ENCODE results near the gene LYRM4. TPM values are rescaled to one million over a fixed set of nuclear protein-coding genes. Genes with fewer than 3 reads are reported as not detected.

Gene LYRM4
- total RNA-seq, 1 donor from 2014 or later = 39.0 TPM

DNA sequence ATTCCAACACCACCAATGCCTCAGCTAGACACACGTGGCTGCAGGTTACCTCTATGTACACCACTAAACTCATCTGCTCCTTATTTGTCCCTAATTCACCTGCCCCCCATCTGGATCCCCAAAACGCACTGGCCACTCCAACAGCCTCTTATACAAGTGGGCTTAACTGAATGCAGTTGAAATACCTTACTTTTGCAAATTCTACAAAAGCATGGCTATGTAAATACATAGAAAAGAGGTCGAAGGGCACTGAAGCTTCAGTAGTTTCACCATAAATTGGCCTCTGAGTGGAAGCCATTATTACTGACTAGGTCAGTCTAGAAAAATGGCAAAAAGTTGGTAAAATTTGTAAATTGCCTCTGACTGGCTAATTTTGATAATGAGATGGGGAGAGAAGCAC is 186.8 kb downstream of the LYRM4 start:
- TF ChIP-seq, protein P1, sequence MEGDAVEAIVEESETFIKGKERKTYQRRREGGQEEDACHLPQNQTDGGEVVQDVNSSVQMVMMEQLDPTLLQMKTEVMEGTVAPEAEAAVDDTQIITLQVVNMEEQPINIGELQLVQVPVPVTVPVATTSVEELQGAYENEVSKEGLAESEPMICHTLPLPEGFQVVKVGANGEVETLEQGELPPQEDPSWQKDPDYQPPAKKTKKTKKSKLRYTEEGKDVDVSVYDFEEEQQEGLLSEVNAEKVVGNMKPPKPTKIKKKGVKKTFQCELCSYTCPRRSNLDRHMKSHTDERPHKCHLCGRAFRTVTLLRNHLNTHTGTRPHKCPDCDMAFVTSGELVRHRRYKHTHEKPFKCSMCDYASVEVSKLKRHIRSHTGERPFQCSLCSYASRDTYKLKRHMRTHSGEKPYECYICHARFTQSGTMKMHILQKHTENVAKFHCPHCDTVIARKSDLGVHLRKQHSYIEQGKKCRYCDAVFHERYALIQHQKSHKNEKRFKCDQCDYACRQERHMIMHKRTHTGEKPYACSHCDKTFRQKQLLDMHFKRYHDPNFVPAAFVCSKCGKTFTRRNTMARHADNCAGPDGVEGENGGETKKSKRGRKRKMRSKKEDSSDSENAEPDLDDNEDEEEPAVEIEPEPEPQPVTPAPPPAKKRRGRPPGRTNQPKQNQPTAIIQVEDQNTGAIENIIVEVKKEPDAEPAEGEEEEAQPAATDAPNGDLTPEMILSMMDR (IDR thresholded peaks at IDR 0.05; ENCODE audit: unreplicated experiment) = no peak
- Mint-ChIP-seq H3K9me3 (ENCODE audit: unreplicated experiment) (no peaks in the 10 kb centered on the region), H3K4me3 (ENCODE audit: unreplicated experiment) (no peak overlapping the region), H3K27me3 (ENCODE audit: unreplicated experiment) (peaks cover 1% of the 10 kb centered on the region), H3K4me1 (ENCODE audit: unreplicated experiment) (no peaks in the 10 kb centered on the region), H3K27ac (ENCODE audit: unreplicated experiment) (no peak overlapping the region), H3K36me3 (ENCODE audit: low read depth, unreplicated experiment) (peaks cover 2% of the 10 kb centered on the region)
- DNase-seq (ENCODE audit: low spot score) = no peak

DNA sequence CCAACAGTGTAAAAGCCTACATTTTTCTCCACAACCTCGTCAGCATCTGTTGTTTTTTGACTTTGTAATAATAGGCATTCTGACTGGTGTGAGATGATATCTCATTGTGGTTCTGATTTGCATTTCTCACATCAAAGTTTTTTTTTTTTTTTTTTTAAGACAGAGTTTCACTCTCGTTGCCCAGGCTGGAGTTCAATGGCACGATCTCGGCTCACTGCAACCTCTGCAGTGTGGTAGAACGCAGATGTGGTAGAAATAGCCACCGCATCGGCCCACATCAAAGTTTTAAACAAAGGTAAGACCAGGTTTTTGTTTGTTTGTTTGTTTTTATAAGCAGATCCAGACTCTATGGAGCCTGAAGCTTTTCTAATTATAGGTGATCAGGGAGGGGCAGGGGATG is 188.3 kb downstream of the LYRM4 start:
- no peaks in the 10 kb centered on the region for H3K9me3 Mint-ChIP-seq (ENCODE audit: unreplicated experiment)
- no peaks in the 10 kb centered on the region for H3K4me1 Mint-ChIP-seq (ENCODE audit: unreplicated experiment)
- TF ChIP-seq, protein P1 (IDR thresholded peaks at IDR 0.05; ENCODE audit: unreplicated experiment) = no peak

DNA sequence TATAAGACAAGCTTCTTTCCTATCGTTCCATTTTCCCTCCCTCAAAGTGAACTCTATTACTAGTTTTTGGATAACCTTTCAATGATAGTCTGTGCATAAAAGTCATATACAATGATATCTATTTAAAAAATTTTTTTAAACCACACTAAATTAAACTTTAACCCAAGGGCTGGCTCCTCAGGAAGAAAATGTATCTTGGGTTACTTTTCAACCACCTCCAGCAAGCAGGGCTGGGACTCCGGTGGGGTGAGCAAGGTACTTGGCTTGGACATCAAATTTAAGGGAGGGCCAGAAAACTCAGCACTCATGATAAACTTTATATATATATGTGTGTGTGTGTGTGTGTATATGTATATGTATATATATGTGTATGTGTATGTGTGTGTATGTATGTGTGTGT is 189.5 kb downstream of the LYRM4 start:
- no peak overlapping the region for H3K27ac Mint-ChIP-seq (ENCODE audit: unreplicated experiment)
- peaks cover 1% of the 10 kb centered on the region for H3K27me3 Mint-ChIP-seq (ENCODE audit: unreplicated experiment)
- H3K9me3 Mint-ChIP-seq (ENCODE audit: unreplicated experiment) = no peaks in the 10 kb centered on the region
- TF ChIP-seq, protein P1 (IDR thresholded peaks at IDR 0.05; ENCODE audit: unreplicated experiment) = no peak
- H3K4me1 Mint-ChIP-seq (ENCODE audit: unreplicated experiment) = no peaks in the 10 kb centered on the region
- peaks cover 2% of the 10 kb centered on the region for H3K36me3 Mint-ChIP-seq (ENCODE audit: low read depth, unreplicated experiment)
- no peak overlapping the region for H3K4me3 Mint-ChIP-seq (ENCODE audit: unreplicated experiment)
- no peak for DNase-seq (ENCODE audit: low spot score)

More for the DNA sequence above, 188.3 kb downstream of the LYRM4 start:
- Mint-ChIP-seq H3K27me3 (ENCODE audit: unreplicated experiment) (peaks cover 1% of the 10 kb centered on the region), H3K36me3 (ENCODE audit: low read depth, unreplicated experiment) (peaks cover 2% of the 10 kb centered on the region), H3K27ac (ENCODE audit: unreplicated experiment) (no peak overlapping the region), H3K4me3 (ENCODE audit: unreplicated experiment) (no peak overlapping the region)
- no peak for DNase-seq (ENCODE audit: low spot score)

DNA sequence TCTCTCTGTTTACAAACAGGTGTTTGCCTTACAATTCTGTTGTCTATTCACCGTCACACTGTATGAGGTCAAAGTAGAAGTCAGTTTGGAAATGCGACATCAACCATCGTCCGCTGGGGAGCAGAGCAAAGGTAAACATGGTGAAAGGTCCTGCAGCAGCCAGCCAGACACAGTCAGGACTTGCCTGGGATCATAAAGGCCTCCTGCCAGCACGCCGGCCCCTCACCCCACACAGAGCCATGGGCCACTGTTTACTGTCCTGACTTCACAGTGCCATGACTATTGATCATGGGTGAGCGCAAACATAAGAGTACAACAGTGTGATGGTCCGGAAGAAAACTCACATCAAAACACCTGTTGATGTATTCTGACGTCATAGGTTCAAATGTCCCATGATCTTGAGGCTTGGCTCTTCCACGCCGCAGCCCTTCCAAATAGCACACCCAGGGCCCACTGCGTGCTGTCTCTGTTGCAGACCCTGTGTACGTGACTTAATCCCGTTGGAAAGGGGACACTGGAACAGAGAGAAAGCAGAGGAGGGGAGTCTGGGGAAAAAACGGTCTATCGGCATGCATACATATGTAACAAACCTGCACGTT is 192.5 kb downstream of the LYRM4 start:
- TF ChIP-seq, protein P1 (IDR thresholded peaks at IDR 0.05; ENCODE audit: unreplicated experiment) = no peak
- no peaks in the 10 kb centered on the region for H3K36me3 Mint-ChIP-seq (ENCODE audit: low read depth, unreplicated experiment)
- no peak overlapping the region for H3K4me3 Mint-ChIP-seq (ENCODE audit: unreplicated experiment)
- H3K9me3 Mint-ChIP-seq (ENCODE audit: unreplicated experiment) = no peaks in the 10 kb centered on the region
- DNase-seq (ENCODE audit: low spot score) = no peak
- H3K4me1 Mint-ChIP-seq (ENCODE audit: unreplicated experiment) = no peaks in the 10 kb centered on the region
- no peak overlapping the region for H3K27ac Mint-ChIP-seq (ENCODE audit: unreplicated experiment)
- peaks cover 4% of the 10 kb centered on the region for H3K27me3 Mint-ChIP-seq (ENCODE audit: unreplicated experiment)

DNA sequence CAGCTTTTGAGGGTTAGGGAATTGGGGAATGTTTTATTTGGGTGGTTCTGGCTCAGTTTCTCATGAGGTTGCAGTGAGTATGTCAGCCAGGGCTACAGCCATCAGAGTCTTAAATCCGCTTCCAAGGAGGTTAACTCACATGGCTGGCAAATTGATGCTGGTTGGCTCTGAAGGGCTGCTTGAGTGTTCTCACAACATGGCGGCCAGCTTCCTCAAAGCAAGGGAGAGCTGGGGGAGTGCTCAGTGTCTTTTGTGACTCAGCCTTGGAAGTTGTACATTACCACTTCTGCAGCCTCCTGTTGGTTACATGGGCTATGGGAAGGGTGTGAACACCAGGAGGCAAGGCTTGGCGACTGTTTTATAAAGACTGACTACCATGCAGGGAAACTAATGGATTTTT is 193.4 kb downstream of the LYRM4 start:
- Mint-ChIP-seq H3K27me3 (ENCODE audit: unreplicated experiment) (peaks cover 5% of the 10 kb centered on the region), H3K4me1 (ENCODE audit: unreplicated experiment) (no peaks in the 10 kb centered on the region), H3K9me3 (ENCODE audit: unreplicated experiment) (no peaks in the 10 kb centered on the region), H3K4me3 (ENCODE audit: unreplicated experiment) (no peak overlapping the region), H3K36me3 (ENCODE audit: low read depth, unreplicated experiment) (no peaks in the 10 kb centered on the region), H3K27ac (ENCODE audit: unreplicated experiment) (no peak overlapping the region)
- no peak for DNase-seq (ENCODE audit: low spot score)
- TF ChIP-seq, protein P1 (IDR thresholded peaks at IDR 0.05; ENCODE audit: unreplicated experiment) = no peak
